Measurements from ENCODE around the gene AZU1.
"Not testable (repeated sequence)": the region's sequence is repeated elsewhere in the genome, so short reads cannot be mapped to it uniquely, and the experiment has no call there.

Gene AZU1

DNA sequence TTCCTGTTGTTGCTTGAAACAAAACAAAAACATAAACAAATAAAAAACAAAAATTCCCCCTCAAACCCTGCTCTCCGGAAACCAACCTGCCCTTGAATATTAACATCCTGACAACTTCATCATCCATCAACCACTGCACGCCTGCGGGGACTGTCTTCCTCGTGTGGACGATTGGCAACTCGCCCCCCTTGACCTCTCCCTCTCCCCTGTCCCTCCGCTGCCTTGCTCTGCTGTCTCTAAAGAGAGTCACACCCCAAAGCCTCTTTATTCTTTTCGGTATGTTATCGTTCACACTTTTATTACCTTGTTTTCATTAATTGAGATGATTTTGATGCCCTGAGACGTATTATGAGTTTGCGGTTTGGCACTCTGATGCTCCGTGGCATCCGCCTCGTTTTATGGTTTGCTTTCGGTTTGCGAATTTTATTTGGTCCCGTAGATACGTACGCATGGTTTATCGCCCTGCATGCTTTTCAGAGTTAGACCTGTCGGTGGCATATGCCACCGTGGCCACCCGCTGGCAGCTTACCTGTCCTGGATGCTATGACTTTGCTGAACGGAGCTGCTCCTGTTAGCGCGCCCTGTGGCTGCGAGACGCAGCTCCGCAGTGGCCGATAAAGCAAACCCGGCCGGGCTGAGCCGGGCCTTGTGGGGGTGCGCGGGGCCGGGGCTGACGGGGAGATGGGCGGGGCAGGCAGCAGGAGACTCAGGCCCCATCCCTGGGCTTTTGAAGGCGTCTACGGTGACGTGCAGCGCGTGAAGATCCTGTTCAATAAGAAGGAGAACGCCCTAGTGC is 19.8 kb upstream of the AZU1 start:
- in situ Hi-C loops (cut with MboI; ENCODE audit: low sequenced_read_pairs) = no loop called here

- in situ Hi-C loops (cut with MboI; ENCODE audit: low sequenced_read_pairs) = no loop called here
Measured at GRCh38 chr19:808423-808775, 19.2 kb upstream of the AZU1 start.

GRCh38 chr19:810077-810855 is 17.4 kb upstream of the AZU1 start:
- in situ Hi-C loops (cut with MboI; ENCODE audit: low sequenced_read_pairs) = no loop called here

- in situ Hi-C loops (cut with MboI; ENCODE audit: low sequenced_read_pairs) = no loop called here
Measured at GRCh38 chr19:810883-811489, 16.7 kb upstream of the AZU1 start.

GRCh38 chr19:811506-812048 is 16.1 kb upstream of the AZU1 start:
- in situ Hi-C loops (cut with MboI; ENCODE audit: low sequenced_read_pairs) = no loop called here

GRCh38 chr19:812049-812746 is 15.4 kb upstream of the AZU1 start:
- in situ Hi-C loops (cut with MboI; ENCODE audit: low sequenced_read_pairs) = no loop called here

DNA sequence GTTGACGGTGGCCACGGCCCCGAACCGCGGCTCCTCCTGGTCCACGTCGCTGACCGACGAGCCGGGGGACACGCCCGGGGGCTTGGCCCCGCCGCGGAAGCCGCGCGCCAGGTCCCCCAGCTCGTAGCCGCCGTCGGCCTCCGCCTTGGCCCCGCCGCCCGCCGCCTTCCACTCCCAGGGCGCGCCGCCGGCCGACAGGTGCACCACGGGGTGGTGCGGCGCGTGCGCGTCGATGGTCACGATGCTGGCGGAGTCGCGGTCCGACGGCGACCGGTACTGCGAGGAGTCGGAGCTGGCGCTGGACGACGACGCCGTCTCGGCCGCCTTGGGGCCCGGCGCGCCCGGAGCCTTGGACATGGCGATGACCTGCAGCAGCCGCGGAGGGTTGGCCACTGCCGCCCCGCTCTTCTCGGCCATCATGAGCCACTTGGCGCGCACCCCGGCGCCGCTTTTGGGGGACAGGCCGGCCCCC is 14.9 kb upstream of the AZU1 start:
- in situ Hi-C loops (cut with MboI; ENCODE audit: low sequenced_read_pairs) = no loop called here

GRCh38 chr19:813219-814151 is 14.2 kb upstream of the AZU1 start:
- in situ Hi-C loops (cut with MboI; ENCODE audit: low sequenced_read_pairs) = no loop called here

- in situ Hi-C loops (cut with MboI; ENCODE audit: low sequenced_read_pairs) = no loop called here
Measured at GRCh38 chr19:814152-815078, 13.2 kb upstream of the AZU1 start.

- in situ Hi-C loops (cut with MboI; ENCODE audit: low sequenced_read_pairs) = no loop called here
Measured at GRCh38 chr19:815079-815774, 12.4 kb upstream of the AZU1 start.

- in situ Hi-C loops (cut with MboI; ENCODE audit: low sequenced_read_pairs) = no loop called here
Measured at GRCh38 chr19:815775-816499, 11.7 kb upstream of the AZU1 start.

- in situ Hi-C loops (cut with MboI; ENCODE audit: low sequenced_read_pairs) = no loop called here
Measured at GRCh38 chr19:816500-816857, 11.2 kb upstream of the AZU1 start.

- in situ Hi-C loops (cut with MboI; ENCODE audit: low sequenced_read_pairs) = not testable (repeated sequence)
Measured at GRCh38 chr19:820212-820611, 7.4 kb upstream of the AZU1 start.

DNA sequence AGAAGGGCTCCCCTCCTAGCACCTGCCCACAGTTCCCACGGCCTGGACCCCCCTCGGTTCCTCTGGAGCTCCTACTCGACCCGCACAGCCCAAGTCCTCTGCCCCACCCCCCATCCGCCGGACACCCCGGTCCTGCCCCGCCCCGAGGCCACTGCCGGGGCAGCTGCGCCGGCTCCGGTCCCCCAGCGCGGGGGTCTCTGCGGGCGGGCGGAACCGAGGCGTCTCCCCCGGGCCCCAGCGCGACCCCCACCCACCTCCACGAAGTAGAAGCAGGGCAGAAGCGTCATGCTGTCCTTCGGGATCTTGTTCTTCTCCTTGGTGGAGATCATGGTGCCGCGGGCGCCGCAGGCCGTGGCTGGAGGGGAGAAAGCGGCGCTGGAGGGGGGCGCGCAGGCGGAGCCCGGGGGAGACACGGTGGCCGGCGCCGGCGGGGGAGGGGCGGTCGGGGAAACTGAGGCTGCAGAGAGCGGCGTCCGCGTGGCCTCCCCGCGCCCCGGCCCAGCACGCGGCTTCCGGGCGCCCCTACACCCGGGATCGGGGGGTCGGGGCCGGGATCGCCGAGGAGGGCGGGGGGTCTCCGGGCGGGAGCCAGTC is 6.3 kb upstream of the AZU1 start:
- in situ Hi-C loops (cut with MboI; ENCODE audit: low sequenced_read_pairs) = no loop called here

GRCh38 chr19:821825-822503 is 5.7 kb upstream of the AZU1 start, which contains the start of gene PLPPR3:
Gene PLPPR3, minus strand, starts transcription at chr19:821955. Its CDS starts 396 bp downstream, at chr19:821559.
- in situ Hi-C loops (cut with MboI; ENCODE audit: low sequenced_read_pairs) = no loop called here

GRCh38 chr19:823565-824121 is 4.0 kb upstream of the AZU1 start:
- in situ Hi-C loops (cut with MboI; ENCODE audit: low sequenced_read_pairs) = no loop called here
